ENCODE measurements around the gene JAZF1.

The JAZF1 gene

DNA sequence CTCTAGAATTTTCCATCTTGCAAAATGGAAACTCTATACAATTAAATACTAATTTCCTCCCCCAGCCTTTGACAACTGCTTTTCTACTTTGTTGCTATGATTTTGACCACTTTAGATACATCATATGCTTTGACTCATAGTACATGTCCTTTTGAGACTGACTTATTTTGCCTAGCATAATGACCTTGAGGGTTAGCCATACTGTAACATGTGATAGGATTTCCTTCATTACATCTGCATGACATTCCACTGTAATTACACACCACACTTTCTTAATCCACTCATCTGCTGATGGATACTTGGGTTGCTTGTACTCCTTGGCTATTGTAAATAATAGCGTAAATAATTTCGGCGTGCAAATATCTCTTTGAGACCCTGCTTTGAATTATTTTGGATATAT is 127.7 kb downstream of the JAZF1 start:
- Histone ChIP-seq H3K79me2 (ENCODE audit: insufficient read depth, low read length) (no peaks in the 10 kb centered on the region), H3K9me2 (replicated peaks; ENCODE audit: insufficient read depth, low read length) (no peaks in the 10 kb centered on the region), H3K4me2 (ENCODE audit: low read depth, low read length, poor library complexity, severe bottlenecking) (no peak overlapping the region), H3K27me3 (ENCODE audit: low read length) (no peaks in the 10 kb centered on the region), H4K20me1 (ENCODE audit: low read depth, low read length) (peaks cover 6% of the 10 kb centered on the region), H3F3A (ENCODE audit: insufficient read depth) (no peaks in the 10 kb centered on the region), H3K4me3 (ENCODE audit: insufficient read depth, low read length, poor library complexity, severe bottlenecking) (no peak overlapping the region), H3K9ac (ENCODE audit: low read length) (no peak overlapping the region), H3K9me3 (ENCODE audit: insufficient read depth, low read length) (no peaks in the 10 kb centered on the region), H3K27ac (ENCODE audit: low read depth, low read length) (no peak overlapping the region), H2AFZ (ENCODE audit: low read depth, low read length, severe bottlenecking) (no peak overlapping the region), H3K36me3 (ENCODE audit: low read length) (no peaks in the 10 kb centered on the region)
- TF ChIP-seq, protein P1, sequence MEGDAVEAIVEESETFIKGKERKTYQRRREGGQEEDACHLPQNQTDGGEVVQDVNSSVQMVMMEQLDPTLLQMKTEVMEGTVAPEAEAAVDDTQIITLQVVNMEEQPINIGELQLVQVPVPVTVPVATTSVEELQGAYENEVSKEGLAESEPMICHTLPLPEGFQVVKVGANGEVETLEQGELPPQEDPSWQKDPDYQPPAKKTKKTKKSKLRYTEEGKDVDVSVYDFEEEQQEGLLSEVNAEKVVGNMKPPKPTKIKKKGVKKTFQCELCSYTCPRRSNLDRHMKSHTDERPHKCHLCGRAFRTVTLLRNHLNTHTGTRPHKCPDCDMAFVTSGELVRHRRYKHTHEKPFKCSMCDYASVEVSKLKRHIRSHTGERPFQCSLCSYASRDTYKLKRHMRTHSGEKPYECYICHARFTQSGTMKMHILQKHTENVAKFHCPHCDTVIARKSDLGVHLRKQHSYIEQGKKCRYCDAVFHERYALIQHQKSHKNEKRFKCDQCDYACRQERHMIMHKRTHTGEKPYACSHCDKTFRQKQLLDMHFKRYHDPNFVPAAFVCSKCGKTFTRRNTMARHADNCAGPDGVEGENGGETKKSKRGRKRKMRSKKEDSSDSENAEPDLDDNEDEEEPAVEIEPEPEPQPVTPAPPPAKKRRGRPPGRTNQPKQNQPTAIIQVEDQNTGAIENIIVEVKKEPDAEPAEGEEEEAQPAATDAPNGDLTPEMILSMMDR (IDR thresholded peaks at IDR 0.05; ENCODE audit: insufficient read depth, low read length, poor library complexity, severe bottlenecking), result no peak
- no peak for TF ChIP-seq EZH2phosphoT487 (conservative IDR thresholded peaks at IDR 0.05; ENCODE audit: low read length)

DNA sequence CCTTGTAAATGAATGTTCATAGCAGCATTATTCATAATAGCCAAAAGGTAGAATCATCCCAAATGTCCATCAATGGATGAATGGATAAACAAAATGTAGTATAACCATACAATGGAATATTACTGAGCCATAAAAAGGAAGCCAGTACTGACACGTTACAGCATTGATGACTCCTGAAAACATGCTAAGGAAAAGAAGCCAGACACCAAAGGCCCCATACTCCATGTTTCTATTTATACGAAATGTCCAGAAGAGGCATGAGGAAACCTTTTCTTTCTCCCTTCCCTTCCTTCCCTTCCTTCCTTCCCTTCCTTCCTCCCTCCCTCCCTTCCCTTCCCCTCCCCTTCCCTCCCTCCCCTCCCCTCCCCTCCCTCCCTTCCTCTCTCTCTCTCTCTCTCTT is 131.9 kb downstream of the JAZF1 start:
- H3K27ac ChIP-seq (ENCODE audit: low read depth, low read length), result no peak overlapping the region
- no peaks in the 10 kb centered on the region for H3K9me3 ChIP-seq (ENCODE audit: insufficient read depth, low read length)
- H3K36me3 ChIP-seq (ENCODE audit: low read length), result no peaks in the 10 kb centered on the region
- no peak overlapping the region for H3K9ac ChIP-seq (ENCODE audit: low read length)
- no peak overlapping the region for H2AFZ ChIP-seq (ENCODE audit: low read depth, low read length, severe bottlenecking)
- H3F3A ChIP-seq (ENCODE audit: insufficient read depth), result no peaks in the 10 kb centered on the region
- no peaks in the 10 kb centered on the region for H3K9me2 ChIP-seq (replicated peaks; ENCODE audit: insufficient read depth, low read length)
- H3K4me2 ChIP-seq (ENCODE audit: low read depth, low read length, poor library complexity, severe bottlenecking), result no peak overlapping the region
- no peak overlapping the region for H3K4me3 ChIP-seq (ENCODE audit: insufficient read depth, low read length, poor library complexity, severe bottlenecking)
- H4K20me1 ChIP-seq (ENCODE audit: low read depth, low read length), result peaks cover 15% of the 10 kb centered on the region
- H3K27me3 ChIP-seq (ENCODE audit: low read length), result no peaks in the 10 kb centered on the region
- TF ChIP-seq, protein P1 (IDR thresholded peaks at IDR 0.05; ENCODE audit: insufficient read depth, low read length, poor library complexity, severe bottlenecking), result no peak
- no peak for TF ChIP-seq EZH2phosphoT487 (conservative IDR thresholded peaks at IDR 0.05; ENCODE audit: low read length)
- H3K79me2 ChIP-seq (ENCODE audit: insufficient read depth, low read length), result no peaks in the 10 kb centered on the region

DNA sequence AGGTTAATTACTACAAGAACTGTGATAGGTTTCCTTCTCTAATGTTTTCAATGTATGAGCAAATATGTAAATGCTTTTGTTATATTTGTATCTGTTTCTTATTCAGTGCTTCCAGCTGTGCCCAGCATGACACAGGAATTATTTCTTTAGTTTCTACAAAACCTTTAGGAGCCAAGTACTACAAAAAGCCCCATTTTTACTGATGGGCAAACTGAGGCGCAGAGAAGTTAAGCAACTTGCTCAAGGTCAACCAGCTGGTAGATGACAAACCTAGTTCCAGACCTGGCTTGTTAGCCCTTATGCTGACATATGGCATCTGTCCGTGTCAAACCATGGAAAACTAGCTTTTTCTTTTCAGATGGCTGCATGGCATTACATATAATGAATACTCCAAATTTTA is 134.6 kb downstream of the JAZF1 start:
- no peak for TF ChIP-seq EZH2phosphoT487 (conservative IDR thresholded peaks at IDR 0.05; ENCODE audit: low read length)
- TF ChIP-seq, protein P1 (IDR thresholded peaks at IDR 0.05; ENCODE audit: insufficient read depth, low read length, poor library complexity, severe bottlenecking), result no peak
- Histone ChIP-seq H3K4me2 (ENCODE audit: low read depth, low read length, poor library complexity, severe bottlenecking) (no peak overlapping the region), H3F3A (ENCODE audit: insufficient read depth) (no peaks in the 10 kb centered on the region), H3K27ac (ENCODE audit: low read depth, low read length) (no peak overlapping the region), H3K9me3 (ENCODE audit: insufficient read depth, low read length) (no peaks in the 10 kb centered on the region), H2AFZ (ENCODE audit: low read depth, low read length, severe bottlenecking) (no peak overlapping the region), H3K4me3 (ENCODE audit: insufficient read depth, low read length, poor library complexity, severe bottlenecking) (no peak overlapping the region), H3K79me2 (ENCODE audit: insufficient read depth, low read length) (no peaks in the 10 kb centered on the region), H3K9me2 (replicated peaks; ENCODE audit: insufficient read depth, low read length) (no peaks in the 10 kb centered on the region), H3K36me3 (ENCODE audit: low read length) (no peaks in the 10 kb centered on the region), H3K27me3 (ENCODE audit: low read length) (no peaks in the 10 kb centered on the region), H4K20me1 (ENCODE audit: low read depth, low read length) (peaks cover 9% of the 10 kb centered on the region), H3K9ac (ENCODE audit: low read length) (no peak overlapping the region)

Data from SU-DHL-6 (cell line).